ENCODE measurements around the gene OR5K4.

GRCh38 chr3:98404010-98404409 lies 50.4 kb downstream of the OR5K4 start:
- TF ChIP-seq CTCF (IDR thresholded peaks at IDR 0.05; ENCODE audit: insufficient read depth, low read depth, low read length) (no peak), EZH2 (IDR thresholded peaks at IDR 0.05; ENCODE audit: insufficient read depth, low read length) (no peak)
